Measurements from ENCODE around the gene FAM219B.

GRCh38 chr15:74855857-74856256 lies 50.8 kb downstream of the FAM219B start:
- TF ChIP-seq CTCF (IDR thresholded peaks at IDR 0.05 in 2 of 3, conservative IDR thresholded peaks at IDR 0.05 in 1 of 3; ENCODE audit: borderline replicate concordance in 1 of 3, insufficient read depth in 1 of 3, low read depth in 2 of 3, low read length in 2 of 3), result no peak
- TF ChIP-seq ELF1 (IDR thresholded peaks at IDR 0.05; ENCODE audit: borderline replicate concordance, low read depth), result no peak
- no peak for TF ChIP-seq POLR2AphosphoS5 (IDR thresholded peaks at IDR 0.05; ENCODE audit: low read depth, low read length)
- TF ChIP-seq POLR2A (IDR thresholded peaks at IDR 0.05; ENCODE audit: borderline replicate concordance, extremely low read depth, insufficient read depth, insufficient read length), result no peak
- no peak for TF ChIP-seq MAX (IDR thresholded peaks at IDR 0.05)
- no peak for TF ChIP-seq RAD21 (IDR thresholded peaks at IDR 0.05; ENCODE audit: low read depth)
- no peak for TF ChIP-seq EZH2 (IDR thresholded peaks at IDR 0.05)
- no peak for TF ChIP-seq REST (IDR thresholded peaks at IDR 0.05; ENCODE audit: low read depth)
- TF ChIP-seq TCF7L2 (IDR thresholded peaks at IDR 0.05; ENCODE audit: borderline replicate concordance, extremely low read depth, insufficient read depth, insufficient read length), result no peak
- TF ChIP-seq CEBPB (IDR thresholded peaks at IDR 0.05; ENCODE audit: low read depth), result no peak
- no peak for TF ChIP-seq SRF (IDR thresholded peaks at IDR 0.05; ENCODE audit: low read depth)

Measured in HCT116 (cell line).